AG10803 (cell line): ENCODE measurements around the gene OR2D3.
"Not testable (repeated sequence)": the region's sequence is repeated elsewhere in the genome, so short reads cannot be mapped to it uniquely, and the experiment has no call there.

Source experiments
- DNase-seq: peaks from one replicate; pipeline ENCODE4 v3.0.0; 2010; ENCODE audit warnings: low read depth
- H3K4me3 ChIP-seq: 2 replicates; pipeline ENCODE4 v1.5.1; 2011; ENCODE audit warnings: mild to moderate bottlenecking, low read length, control low read depth
- CTCF ChIP-seq: conservative IDR thresholded peaks from 2 replicates; pipeline ENCODE4 v1.5.1; 2011; ENCODE audit warnings: mild to moderate bottlenecking, low read length, control low read depth, inconsistent platforms

Gene OR2D3

GRCh38 chr11:6889835-6890234, 31.0 kb upstream of the OR2D3 start:
- no peak for TF ChIP-seq CTCF
- H3K4me3 ChIP-seq, result no peak overlapping the region
- no peak for DNase-seq

GRCh38 chr11:6892400-6892799, 28.4 kb upstream of the OR2D3 start, which contains the start of gene OR2D2:
TSS of gene OR2D2 (minus strand) at chr11:6892500. CDS start at chr11:6892500, 0 bp downstream.
- no peak within 1 kb of the TSS for H3K4me3 ChIP-seq
- no peak for DNase-seq
- no peak for TF ChIP-seq CTCF

GRCh38 chr11:6894097-6894496, 26.7 kb upstream of the OR2D3 start:
- H3K4me3 ChIP-seq, result no peak overlapping the region
- no peak for DNase-seq
- no peak for TF ChIP-seq CTCF

GRCh38 chr11:6895010-6895409, 25.8 kb upstream of the OR2D3 start:
- H3K4me3 ChIP-seq, result no peak overlapping the region
- TF ChIP-seq CTCF, result no peak
- no peak for DNase-seq

GRCh38 chr11:6898911-6899310, 21.9 kb upstream of the OR2D3 start:
- H3K4me3 ChIP-seq, result no peak overlapping the region
- no peak for TF ChIP-seq CTCF
- DNase-seq, result no peak

GRCh38 chr11:6900327-6900999, 20.3 kb upstream of the OR2D3 start:
- H3K4me3 ChIP-seq, result no peak overlapping the region
- no peak for DNase-seq
- TF ChIP-seq CTCF, result no peak; the same call in 1 of the 2 replicates

- H3K4me3 ChIP-seq, DNase-seq: not testable (repeated sequence)
Measured at GRCh38 chr11:6904804-6905203, 16.0 kb upstream of the OR2D3 start.

- DNase-seq, result no peak
- no peak overlapping the region for H3K4me3 ChIP-seq
- no peak for TF ChIP-seq CTCF
Measured at GRCh38 chr11:6911378-6911777, 9.4 kb upstream of the OR2D3 start.
